ENCODE data around the gene SKI. TPM values are rescaled to one million over a fixed set of nuclear protein-coding genes. Genes with fewer than 3 reads are reported as not detected.

SKI gene
- polyA plus RNA-seq, 3 donors, result 0.20 to 6.6 (median 0.25) TPM

DNA sequence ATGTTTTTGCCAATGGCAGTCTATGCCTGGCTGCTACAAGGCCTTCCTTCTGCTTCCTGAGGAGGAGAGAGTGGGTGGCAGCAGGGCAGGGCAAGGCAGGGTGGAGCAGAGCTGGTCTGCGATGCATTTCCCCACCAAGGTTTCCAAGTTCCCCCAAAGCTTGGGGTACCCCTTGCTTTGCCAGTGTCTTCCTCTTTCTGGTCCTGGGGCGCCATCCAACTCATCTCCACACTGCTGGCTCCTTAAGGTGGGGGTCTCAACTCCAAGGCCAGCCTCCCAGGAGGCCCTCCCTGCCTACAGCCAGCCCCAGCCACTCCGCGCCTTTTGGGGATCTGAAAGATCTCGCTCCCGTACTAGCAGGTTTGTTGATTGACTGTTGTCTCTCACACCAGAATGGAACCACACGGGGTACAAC lies 3.9 kb upstream of the SKI start:
- Histone ChIP-seq H3K27me3 (ENCODE audit: control insufficient read depth in 2 of 2, insufficient read depth in 2 of 2, low read length in 2 of 2) (peaks cover 0 to 10% of the 10 kb centered on the region in 2 donors), H3K79me2 (ENCODE audit: insufficient read depth, low read length) (peaks cover 4% of the 10 kb centered on the region), H3K36me3 (replicated peaks in 1 of 2; ENCODE audit: control insufficient read depth in 1 of 2, insufficient read depth in 2 of 2, low read length in 2 of 2) (no peaks in the 10 kb centered on the region), H3K4me3 (replicated peaks in 1 of 3; ENCODE audit: low read depth in 2 of 3, low read length in 3 of 3) (no peak overlapping the region), H3K4me1 (ENCODE audit: control insufficient read depth in 1 of 2, insufficient read depth in 2 of 2, low read length in 2 of 2) (peaks cover 23 to 29% of the 10 kb centered on the region in 2 donors), H3K9ac (ENCODE audit: insufficient read depth, low read length, poor library complexity, severe bottlenecking) (no peak overlapping the region), H3K9me3 (replicated peaks in 1 of 2; ENCODE audit: control insufficient read depth in 1 of 2, insufficient read depth in 1 of 2, low read length in 2 of 2) (no peaks in the 10 kb centered on the region), H3K27ac (ENCODE audit: low read depth in 1 of 2, low read length in 2 of 2) (no peak overlapping the region), H3K4me2 (replicated peaks; ENCODE audit: extremely low read depth, low read length, poor library complexity, severe bottlenecking) (peak overlapping the region; percentile 6), H4K20me1 (ENCODE audit: insufficient read depth, low read length) (peaks cover 3% of the 10 kb centered on the region), H2AFZ (ENCODE audit: insufficient read depth, low read depth, low read length, poor library complexity, severe bottlenecking) (no peak overlapping the region)
- intact Hi-C loops (cut with micrococcal nuclease), result no loop called here
- Mint-ChIP-seq H3K27ac (peak overlapping the region in 4 of 7 donors; percentile 31 to 80 (median 65)), H3K9me3 (peaks cover 0 to 5% (median under 1%) of the 10 kb centered on the region in 7 donors), H3K4me3 (no peak overlapping the region), H3K4me1 (peaks cover 15% of the 10 kb centered on the region), H3K27me3 (ENCODE audit: low read depth in 3 of 3) (peaks cover 8 to 27% (median 10%) of the 10 kb centered on the region in 3 donors), H3K36me3 (peaks cover 0 to 5% of the 10 kb centered on the region in 2 donors)
- TF ChIP-seq, protein P1, sequence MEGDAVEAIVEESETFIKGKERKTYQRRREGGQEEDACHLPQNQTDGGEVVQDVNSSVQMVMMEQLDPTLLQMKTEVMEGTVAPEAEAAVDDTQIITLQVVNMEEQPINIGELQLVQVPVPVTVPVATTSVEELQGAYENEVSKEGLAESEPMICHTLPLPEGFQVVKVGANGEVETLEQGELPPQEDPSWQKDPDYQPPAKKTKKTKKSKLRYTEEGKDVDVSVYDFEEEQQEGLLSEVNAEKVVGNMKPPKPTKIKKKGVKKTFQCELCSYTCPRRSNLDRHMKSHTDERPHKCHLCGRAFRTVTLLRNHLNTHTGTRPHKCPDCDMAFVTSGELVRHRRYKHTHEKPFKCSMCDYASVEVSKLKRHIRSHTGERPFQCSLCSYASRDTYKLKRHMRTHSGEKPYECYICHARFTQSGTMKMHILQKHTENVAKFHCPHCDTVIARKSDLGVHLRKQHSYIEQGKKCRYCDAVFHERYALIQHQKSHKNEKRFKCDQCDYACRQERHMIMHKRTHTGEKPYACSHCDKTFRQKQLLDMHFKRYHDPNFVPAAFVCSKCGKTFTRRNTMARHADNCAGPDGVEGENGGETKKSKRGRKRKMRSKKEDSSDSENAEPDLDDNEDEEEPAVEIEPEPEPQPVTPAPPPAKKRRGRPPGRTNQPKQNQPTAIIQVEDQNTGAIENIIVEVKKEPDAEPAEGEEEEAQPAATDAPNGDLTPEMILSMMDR (IDR thresholded peaks at IDR 0.05), result no peak
- WGBS (ENCODE audit: insufficient coverage), result 96% methylated on average over 3 of the region's 7 CpGs
- peak in 1 of 3 donors; percentile 36 for DNase-seq

GRCh38 chr1:2224631-2225428 lies 3.3 kb upstream of the SKI start:
- Mint-ChIP-seq H3K36me3 (peaks cover 0 to 5% of the 10 kb centered on the region in 2 donors), H3K27ac (no peak overlapping the region), H3K4me1 (peaks cover 21% of the 10 kb centered on the region), H3K9me3 (peaks cover 0 to 5% (median 2%) of the 10 kb centered on the region in 7 donors), H3K4me3 (no peak overlapping the region), H3K27me3 (ENCODE audit: low read depth in 3 of 3) (peaks cover 8 to 23% (median 12%) of the 10 kb centered on the region in 3 donors)
- Histone ChIP-seq H4K20me1 (ENCODE audit: insufficient read depth, low read length) (peaks cover 9% of the 10 kb centered on the region), H2AFZ (ENCODE audit: insufficient read depth, low read depth, low read length, poor library complexity, severe bottlenecking) (no peak overlapping the region), H3K9ac (ENCODE audit: insufficient read depth, low read length, poor library complexity, severe bottlenecking) (no peak overlapping the region), H3K27me3 (ENCODE audit: control insufficient read depth in 2 of 2, insufficient read depth in 2 of 2, low read length in 2 of 2) (peaks cover 0 to 10% of the 10 kb centered on the region in 2 donors), H3K36me3 (replicated peaks in 1 of 2; ENCODE audit: control insufficient read depth in 1 of 2, insufficient read depth in 2 of 2, low read length in 2 of 2) (no peaks in the 10 kb centered on the region), H3K79me2 (ENCODE audit: insufficient read depth, low read length) (peaks cover 10% of the 10 kb centered on the region), H3K4me2 (replicated peaks; ENCODE audit: extremely low read depth, low read length, poor library complexity, severe bottlenecking) (no peak overlapping the region), H3K27ac (ENCODE audit: low read depth in 1 of 2, low read length in 2 of 2) (no peak overlapping the region), H3K4me3 (replicated peaks in 1 of 3; ENCODE audit: low read depth in 2 of 3, low read length in 3 of 3) (no peak overlapping the region), H3K9me3 (replicated peaks in 1 of 2; ENCODE audit: control insufficient read depth in 1 of 2, insufficient read depth in 1 of 2, low read length in 2 of 2) (no peaks in the 10 kb centered on the region), H3K4me1 (ENCODE audit: control insufficient read depth in 1 of 2, insufficient read depth in 2 of 2, low read length in 2 of 2) (peaks cover 30 to 36% of the 10 kb centered on the region in 2 donors)
- intact Hi-C loops (cut with micrococcal nuclease), result no loop called here
- no peak for DNase-seq
- WGBS (ENCODE audit: insufficient coverage), result 98% methylated on average over 10 of the region's 18 CpGs
- TF ChIP-seq, protein P1 (IDR thresholded peaks at IDR 0.05), result no peak

All from CD14-positive monocyte (primary cell).